Left lobe of liver (tissue), 2 donors: Measurements from ENCODE around the gene CLEC14A. TPM values are rescaled to one million over a fixed set of nuclear protein-coding genes. Genes with fewer than 3 reads are reported as not detected.

ENCODE experiments used
- ATAC-seq: fragments of 200-7000 bp; cut with Tn5 transposase; one replicate; pipeline ENCODE4 v1.9.1; 2020; ENCODE audit warnings: mild to moderate bottlenecking, moderate library complexity
- DNase-seq: peaks from one replicate; pipeline ENCODE4 v3.0.0-alpha.2; 2020; ENCODE audit warnings: low spot score
- total RNA-seq: library from RNA; stranded (reverse); gene quantifications from one replicate; pipeline ENCODE4 v1.2.1, GENCODE V29; 2021
- donor health status: DM: no; HTN: no; CAD: no; lungs with moderate emphysema.
- donor health status: DM: no; HTN: yes; CAD: no.

CLEC14A gene
- total RNA-seq, 1 donor from 2014 or later, result 5.7 TPM

DNA sequence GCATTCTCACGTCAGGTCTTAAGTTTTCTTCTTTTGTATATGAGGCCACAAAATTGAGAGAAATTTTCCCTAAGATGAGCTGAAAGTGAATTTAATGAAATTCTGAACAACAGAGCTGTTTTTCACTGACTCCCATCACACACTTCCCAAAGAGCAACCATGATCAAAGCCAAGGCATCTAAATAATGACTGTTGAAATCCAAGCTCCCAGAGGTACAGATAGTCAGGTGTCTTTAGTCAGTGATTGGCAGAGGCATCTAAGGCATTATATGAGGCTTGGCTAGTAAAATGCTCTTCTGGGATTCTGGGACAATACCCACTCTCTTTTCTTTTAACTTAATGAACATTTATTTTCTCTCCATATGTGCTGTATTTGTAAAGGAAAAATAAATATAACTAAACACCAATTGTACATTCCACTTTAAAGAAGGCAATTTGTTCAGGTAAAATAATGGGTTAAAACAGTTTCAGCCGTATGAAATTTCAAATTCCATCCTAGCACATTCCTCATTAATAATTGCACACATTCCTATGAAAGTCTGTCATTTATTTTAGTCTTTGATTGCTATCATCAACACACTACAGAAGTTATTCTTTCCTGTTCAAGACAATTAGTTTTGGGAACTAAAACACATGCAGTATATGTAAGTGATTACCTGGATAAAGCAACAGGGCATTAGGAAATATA lies 49.1 kb downstream of the CLEC14A start:
- ATAC-seq, result no peak

GRCh38 chr14:38205949-38206665 lies 49.8 kb downstream of the CLEC14A start:
- no peak for DNase-seq
- ATAC-seq, result no peak

More for the DNA sequence above, 49.1 kb downstream of the CLEC14A start:
- no peak for DNase-seq

DNA sequence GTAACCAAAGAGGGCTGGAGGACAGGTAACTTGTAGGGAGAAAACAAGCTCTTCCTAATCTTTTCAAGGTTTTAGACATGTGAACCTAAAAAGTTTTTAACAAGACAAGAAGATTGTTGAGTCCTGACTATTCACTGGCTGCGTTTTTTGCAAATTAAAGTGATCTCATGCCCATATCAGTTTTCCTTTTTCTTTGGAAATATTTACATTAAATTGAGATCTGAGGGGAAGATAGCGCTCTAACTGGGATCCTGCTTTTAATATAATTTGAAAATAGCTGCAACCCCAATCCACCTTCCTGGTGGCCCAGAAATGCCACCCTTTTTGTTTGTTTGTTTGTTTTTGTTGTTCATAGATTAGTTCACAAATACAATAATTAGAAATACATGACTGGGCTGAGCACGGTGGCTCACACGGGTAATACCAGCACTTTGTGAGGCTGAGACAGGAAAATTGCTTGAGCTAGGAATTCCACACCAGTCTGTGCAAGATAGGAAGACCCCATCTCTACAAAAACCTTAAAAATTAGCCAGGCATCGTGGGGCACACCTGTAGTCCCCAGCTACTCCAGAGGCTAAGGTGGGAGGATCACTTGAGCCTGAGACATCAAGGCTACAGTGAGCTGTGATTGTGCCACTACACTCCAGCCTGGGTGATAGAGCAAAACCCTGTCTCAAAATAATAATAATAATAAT lies 50.6 kb downstream of the CLEC14A start:
- ATAC-seq, result no peak

GRCh38 chr14:38204719-38205115 lies 51.2 kb downstream of the CLEC14A start:
- no peak for DNase-seq
- no peak for ATAC-seq

More for the DNA sequence above, 50.6 kb downstream of the CLEC14A start:
- DNase-seq, result no peak

Other genes with a start within 250 kb of the CLEC14A start
- gene SSTR1, start 48.2 kb downstream of the CLEC14A start, total RNA-seq, result 8.2 TPM